Stomach (tissue), 4 donors: ENCODE measurements around the gene ATL1.

Source experiments
- EP300 ChIP-seq: sonication (generic); formaldehyde crosslinking; IDR thresholded peaks from one replicate; pipeline ENCODE4 v1.6.1; 2017; ENCODE audit warnings: antibody characterized with exemption
- TF ChIP-seq, protein P1 (sequence below), 7 experiments: fragments of 450-650 bp in 4 of 7; fragments of 200-600 bp in 3 of 7; sonication (generic) in 3 of 7; IDR thresholded peaks; one replicate each; pipeline ENCODE4 v1.5.1; 2016 to 2019; ENCODE audit warnings: antibody characterized with exemption in 7 of 7, control low read depth in 2 of 7, mild to moderate bottlenecking in 1 of 7

- TF ChIP-seq, protein P1, sequence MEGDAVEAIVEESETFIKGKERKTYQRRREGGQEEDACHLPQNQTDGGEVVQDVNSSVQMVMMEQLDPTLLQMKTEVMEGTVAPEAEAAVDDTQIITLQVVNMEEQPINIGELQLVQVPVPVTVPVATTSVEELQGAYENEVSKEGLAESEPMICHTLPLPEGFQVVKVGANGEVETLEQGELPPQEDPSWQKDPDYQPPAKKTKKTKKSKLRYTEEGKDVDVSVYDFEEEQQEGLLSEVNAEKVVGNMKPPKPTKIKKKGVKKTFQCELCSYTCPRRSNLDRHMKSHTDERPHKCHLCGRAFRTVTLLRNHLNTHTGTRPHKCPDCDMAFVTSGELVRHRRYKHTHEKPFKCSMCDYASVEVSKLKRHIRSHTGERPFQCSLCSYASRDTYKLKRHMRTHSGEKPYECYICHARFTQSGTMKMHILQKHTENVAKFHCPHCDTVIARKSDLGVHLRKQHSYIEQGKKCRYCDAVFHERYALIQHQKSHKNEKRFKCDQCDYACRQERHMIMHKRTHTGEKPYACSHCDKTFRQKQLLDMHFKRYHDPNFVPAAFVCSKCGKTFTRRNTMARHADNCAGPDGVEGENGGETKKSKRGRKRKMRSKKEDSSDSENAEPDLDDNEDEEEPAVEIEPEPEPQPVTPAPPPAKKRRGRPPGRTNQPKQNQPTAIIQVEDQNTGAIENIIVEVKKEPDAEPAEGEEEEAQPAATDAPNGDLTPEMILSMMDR (IDR thresholded peaks at IDR 0.05), result no peak
- TF ChIP-seq EP300, result no peak
Observed at GRCh38 chr14:50602035-50602434, 42.1 kb downstream of the ATL1 start.
